A673 (cell line): Measurements from ENCODE around the gene NOL3.

Experiments
- CTCF ChIP-seq: fragments of 300-800, 200-600 bp; sonication (generic); conservative IDR thresholded peaks from 2 replicates; pipeline ENCODE4 v1.5.1; 2017; ENCODE audit warnings: low read depth, mild to moderate bottlenecking, antibody characterized with exemption, low read length, moderate library complexity, mixed read lengths
- EZH2 ChIP-seq: fragments of 200-600 bp; sonication (generic); IDR thresholded peaks from 2 replicates; pipeline ENCODE4 v1.6.1; 2017; ENCODE audit warnings: borderline replicate concordance, low read depth, mild to moderate bottlenecking, mixed read lengths, antibody characterized with exemption, low read length; ENCODE audit not compliant: poor library complexity, severe bottlenecking

- TF ChIP-seq CTCF (no peak), EZH2 (no peak)
These were observed 11.9 kb downstream of the NOL3 start for GRCh38 chr16:67182288-67182687.
